ENCODE results near the gene COL4A3.

COL4A3 gene

GRCh38 chr2:227348324-227348723 lies 183.9 kb downstream of the COL4A3 start:
- DNase-seq, result no peak

GRCh38 chr2:227349989-227350612 lies 185.7 kb downstream of the COL4A3 start:
- no peak for DNase-seq

GRCh38 chr2:227351639-227352038 lies 187.2 kb downstream of the COL4A3 start:
- DNase-seq, result no peak

GRCh38 chr2:227360351-227360750 lies 195.9 kb downstream of the COL4A3 start:
- no peak for DNase-seq

- DNase-seq, result peak; percentile 7 to 30
These were observed 199.3 kb downstream of the COL4A3 start for GRCh38 chr2:227363756-227364155.

Measured in activated CD4-positive, alpha-beta T cell treated with anti-CD3 and anti-CD28 coated beads for 4 hours (primary cell).